ENCODE data around the gene SGMS1.

The SGMS1 gene

DNA sequence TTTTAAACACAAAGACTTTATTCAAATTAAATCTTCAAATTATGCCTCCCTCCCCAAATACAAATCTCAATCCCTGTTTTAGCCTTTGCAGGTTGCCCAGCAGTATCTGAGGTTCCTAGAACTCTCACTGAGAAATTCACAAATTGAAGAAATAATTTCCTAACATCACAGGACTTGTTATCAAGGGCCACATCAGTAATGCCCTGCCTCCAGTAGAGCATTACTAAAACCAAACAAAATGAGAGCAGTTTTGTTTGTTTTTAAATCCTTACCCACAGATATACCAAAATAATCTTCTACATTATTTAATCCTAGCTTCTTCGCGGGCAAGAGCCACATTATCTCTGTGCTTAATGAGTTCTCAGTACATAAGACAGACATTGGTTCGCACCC lies 152.2 kb downstream of the SGMS1 start:
- ATAC-seq, result no peak
- TF ChIP-seq, protein P1, sequence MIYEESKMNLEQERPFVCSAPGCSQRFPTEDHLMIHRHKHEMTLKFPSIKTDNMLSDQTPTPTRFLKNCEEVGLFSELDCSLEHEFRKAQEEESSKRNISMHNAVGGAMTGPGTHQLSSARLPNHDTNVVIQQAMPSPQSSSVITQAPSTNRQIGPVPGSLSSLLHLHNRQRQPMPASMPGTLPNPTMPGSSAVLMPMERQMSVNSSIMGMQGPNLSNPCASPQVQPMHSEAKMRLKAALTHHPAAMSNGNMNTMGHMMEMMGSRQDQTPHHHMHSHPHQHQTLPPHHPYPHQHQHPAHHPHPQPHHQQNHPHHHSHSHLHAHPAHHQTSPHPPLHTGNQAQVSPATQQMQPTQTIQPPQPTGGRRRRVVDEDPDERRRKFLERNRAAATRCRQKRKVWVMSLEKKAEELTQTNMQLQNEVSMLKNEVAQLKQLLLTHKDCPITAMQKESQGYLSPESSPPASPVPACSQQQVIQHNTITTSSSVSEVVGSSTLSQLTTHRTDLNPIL (CRISPR knock-in tag; IDR thresholded peaks at IDR 0.05; ENCODE audit: low read depth), result no peak
- no peak for TF ChIP-seq ZNF8 (CRISPR knock-in tag; IDR thresholded peaks at IDR 0.05)
- no peak for TF ChIP-seq OSR1 (CRISPR knock-in tag; IDR thresholded peaks at IDR 0.05)
- TF ChIP-seq RARB (CRISPR knock-in tag; IDR thresholded peaks at IDR 0.05), result no peak
- TF ChIP-seq SNAI2 (CRISPR knock-in tag; IDR thresholded peaks at IDR 0.05), result no peak
- no peak for TF ChIP-seq ZNF70 (CRISPR knock-in tag; IDR thresholded peaks at IDR 0.05)
- no peak for TF ChIP-seq GLIS3 (CRISPR knock-in tag; IDR thresholded peaks at IDR 0.05)
- no peak for TF ChIP-seq ESRRG (CRISPR knock-in tag; IDR thresholded peaks at IDR 0.05)
- no peak for TF ChIP-seq PPARA (CRISPR knock-in tag; IDR thresholded peaks at IDR 0.05; ENCODE audit: borderline replicate concordance)
- TF ChIP-seq ZC3H10 (CRISPR knock-in tag; IDR thresholded peaks at IDR 0.05), result no peak
- TF ChIP-seq BACH2 (CRISPR knock-in tag; IDR thresholded peaks at IDR 0.05; ENCODE audit: borderline replicate concordance), result no peak
- TF ChIP-seq, protein P2, sequence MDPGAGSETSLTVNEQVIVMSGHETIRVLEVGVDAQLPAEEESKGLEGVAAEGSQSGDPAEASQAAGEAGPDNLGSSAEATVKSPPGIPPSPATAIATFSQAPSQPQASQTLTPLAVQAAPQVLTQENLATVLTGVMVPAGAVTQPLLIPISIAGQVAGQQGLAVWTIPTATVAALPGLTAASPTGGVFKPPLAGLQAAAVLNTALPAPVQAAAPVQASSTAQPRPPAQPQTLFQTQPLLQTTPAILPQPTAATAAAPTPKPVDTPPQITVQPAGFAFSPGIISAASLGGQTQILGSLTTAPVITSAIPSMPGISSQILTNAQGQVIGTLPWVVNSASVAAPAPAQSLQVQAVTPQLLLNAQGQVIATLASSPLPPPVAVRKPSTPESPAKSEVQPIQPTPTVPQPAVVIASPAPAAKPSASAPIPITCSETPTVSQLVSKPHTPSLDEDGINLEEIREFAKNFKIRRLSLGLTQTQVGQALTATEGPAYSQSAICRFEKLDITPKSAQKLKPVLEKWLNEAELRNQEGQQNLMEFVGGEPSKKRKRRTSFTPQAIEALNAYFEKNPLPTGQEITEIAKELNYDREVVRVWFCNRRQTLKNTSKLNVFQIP (CRISPR knock-in tag; IDR thresholded peaks at IDR 0.05; ENCODE audit: borderline replicate concordance, low read depth), result no peak
- no peak for TF ChIP-seq ARNTL (CRISPR knock-in tag; IDR thresholded peaks at IDR 0.05; ENCODE audit: borderline replicate concordance, low read depth)
- TF ChIP-seq ZFP30 (CRISPR knock-in tag; IDR thresholded peaks at IDR 0.05), result no peak
- TF ChIP-seq, protein P3, sequence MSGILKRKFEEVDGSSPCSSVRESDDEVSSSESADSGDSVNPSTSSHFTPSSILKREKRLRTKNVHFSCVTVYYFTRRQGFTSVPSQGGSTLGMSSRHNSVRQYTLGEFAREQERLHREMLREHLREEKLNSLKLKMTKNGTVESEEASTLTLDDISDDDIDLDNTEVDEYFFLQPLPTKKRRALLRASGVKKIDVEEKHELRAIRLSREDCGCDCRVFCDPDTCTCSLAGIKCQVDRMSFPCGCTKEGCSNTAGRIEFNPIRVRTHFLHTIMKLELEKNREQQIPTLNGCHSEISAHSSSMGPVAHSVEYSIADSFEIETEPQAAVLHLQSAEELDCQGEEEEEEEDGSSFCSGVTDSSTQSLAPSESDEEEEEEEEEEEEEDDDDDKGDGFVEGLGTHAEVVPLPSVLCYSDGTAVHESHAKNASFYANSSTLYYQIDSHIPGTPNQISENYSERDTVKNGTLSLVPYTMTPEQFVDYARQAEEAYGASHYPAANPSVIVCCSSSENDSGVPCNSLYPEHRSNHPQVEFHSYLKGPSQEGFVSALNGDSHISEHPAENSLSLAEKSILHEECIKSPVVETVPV (CRISPR knock-in tag; IDR thresholded peaks at IDR 0.05), result no peak
- TF ChIP-seq ZFP3 (CRISPR knock-in tag; IDR thresholded peaks at IDR 0.05), result no peak
- no peak for TF ChIP-seq ZNF565 (CRISPR knock-in tag; conservative IDR thresholded peaks at IDR 0.05; ENCODE audit: low read depth)
- no peak for TF ChIP-seq TOX (CRISPR knock-in tag; IDR thresholded peaks at IDR 0.05; ENCODE audit: borderline replicate concordance)
- no peak for TF ChIP-seq TCF4 (CRISPR knock-in tag; IDR thresholded peaks at IDR 0.05; ENCODE audit: borderline replicate concordance)
- no peak for TF ChIP-seq ISL1 (CRISPR knock-in tag; IDR thresholded peaks at IDR 0.05)

DNA sequence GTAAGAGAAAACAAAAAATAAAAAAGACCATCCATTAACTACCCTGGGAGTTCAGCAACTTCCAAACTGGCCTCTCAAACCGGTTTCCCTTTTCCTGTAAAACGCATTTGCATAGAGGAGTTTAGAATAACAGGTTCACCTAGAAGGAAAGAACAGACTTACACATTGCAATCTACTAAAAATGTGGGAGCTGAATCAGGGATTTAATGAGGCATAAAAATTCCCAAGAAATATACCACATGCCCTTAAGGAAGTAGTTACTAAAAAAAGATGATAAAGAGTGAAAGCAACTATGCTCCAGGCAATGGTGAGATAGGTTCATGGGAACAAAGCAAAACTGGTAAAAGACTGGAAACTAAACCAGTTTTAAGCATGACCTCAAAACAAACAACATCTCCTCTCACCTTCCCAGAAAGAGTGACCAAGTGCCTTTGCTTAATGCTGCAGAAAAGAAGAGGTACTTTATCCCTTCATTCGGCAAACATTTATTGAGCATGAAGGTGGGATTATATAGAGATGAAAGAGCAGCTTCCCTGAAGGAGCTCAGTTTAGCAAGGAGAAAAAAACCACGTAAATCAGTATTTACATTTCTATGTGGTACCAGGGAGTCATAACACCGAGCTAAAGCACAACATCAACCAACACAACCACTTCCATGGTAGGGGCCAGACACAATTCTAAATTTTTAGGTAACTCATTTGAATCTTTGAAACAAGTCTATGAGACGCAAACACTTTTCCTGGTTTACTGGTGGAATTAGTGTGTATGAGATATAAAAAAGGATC lies 152.8 kb downstream of the SGMS1 start:
- ATAC-seq, result no peak

DNA sequence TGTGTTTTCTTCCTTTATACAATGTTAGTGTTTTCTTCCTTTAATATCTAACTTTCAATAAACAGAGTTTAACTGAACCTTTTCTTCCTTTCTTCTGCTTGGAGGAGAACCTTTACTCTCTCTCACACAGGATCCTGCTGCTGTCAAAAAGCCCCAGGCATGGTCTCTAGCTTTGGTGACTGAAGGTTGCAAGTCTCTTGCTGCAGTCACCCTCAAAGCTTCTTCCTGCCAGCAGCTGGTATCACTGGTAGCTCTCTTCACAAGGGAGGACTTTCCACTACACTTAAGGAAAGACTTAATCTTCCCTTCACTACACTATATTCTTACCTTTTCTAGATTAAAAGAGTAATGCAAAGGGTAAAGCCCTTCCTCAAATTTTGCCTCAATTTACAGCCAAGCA lies 153.4 kb downstream of the SGMS1 start:
- TF ChIP-seq ZFP30 (CRISPR knock-in tag; IDR thresholded peaks at IDR 0.05) (no peak), TCF4 (CRISPR knock-in tag; IDR thresholded peaks at IDR 0.05; ENCODE audit: borderline replicate concordance) (no peak), ZFP3 (CRISPR knock-in tag; IDR thresholded peaks at IDR 0.05) (no peak), RARB (CRISPR knock-in tag; IDR thresholded peaks at IDR 0.05) (no peak), SNAI2 (CRISPR knock-in tag; IDR thresholded peaks at IDR 0.05) (no peak), ARNTL (CRISPR knock-in tag; IDR thresholded peaks at IDR 0.05; ENCODE audit: borderline replicate concordance, low read depth) (no peak)
- TF ChIP-seq, protein P4, sequence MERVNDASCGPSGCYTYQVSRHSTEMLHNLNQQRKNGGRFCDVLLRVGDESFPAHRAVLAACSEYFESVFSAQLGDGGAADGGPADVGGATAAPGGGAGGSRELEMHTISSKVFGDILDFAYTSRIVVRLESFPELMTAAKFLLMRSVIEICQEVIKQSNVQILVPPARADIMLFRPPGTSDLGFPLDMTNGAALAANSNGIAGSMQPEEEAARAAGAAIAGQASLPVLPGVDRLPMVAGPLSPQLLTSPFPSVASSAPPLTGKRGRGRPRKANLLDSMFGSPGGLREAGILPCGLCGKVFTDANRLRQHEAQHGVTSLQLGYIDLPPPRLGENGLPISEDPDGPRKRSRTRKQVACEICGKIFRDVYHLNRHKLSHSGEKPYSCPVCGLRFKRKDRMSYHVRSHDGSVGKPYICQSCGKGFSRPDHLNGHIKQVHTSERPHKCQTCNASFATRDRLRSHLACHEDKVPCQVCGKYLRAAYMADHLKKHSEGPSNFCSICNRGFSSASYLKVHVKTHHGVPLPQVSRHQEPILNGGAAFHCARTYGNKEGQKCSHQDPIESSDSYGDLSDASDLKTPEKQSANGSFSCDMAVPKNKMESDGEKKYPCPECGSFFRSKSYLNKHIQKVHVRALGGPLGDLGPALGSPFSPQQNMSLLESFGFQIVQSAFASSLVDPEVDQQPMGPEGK (CRISPR knock-in tag; IDR thresholded peaks at IDR 0.05; ENCODE audit: borderline replicate concordance), result no peak
- TF ChIP-seq, protein P5, sequence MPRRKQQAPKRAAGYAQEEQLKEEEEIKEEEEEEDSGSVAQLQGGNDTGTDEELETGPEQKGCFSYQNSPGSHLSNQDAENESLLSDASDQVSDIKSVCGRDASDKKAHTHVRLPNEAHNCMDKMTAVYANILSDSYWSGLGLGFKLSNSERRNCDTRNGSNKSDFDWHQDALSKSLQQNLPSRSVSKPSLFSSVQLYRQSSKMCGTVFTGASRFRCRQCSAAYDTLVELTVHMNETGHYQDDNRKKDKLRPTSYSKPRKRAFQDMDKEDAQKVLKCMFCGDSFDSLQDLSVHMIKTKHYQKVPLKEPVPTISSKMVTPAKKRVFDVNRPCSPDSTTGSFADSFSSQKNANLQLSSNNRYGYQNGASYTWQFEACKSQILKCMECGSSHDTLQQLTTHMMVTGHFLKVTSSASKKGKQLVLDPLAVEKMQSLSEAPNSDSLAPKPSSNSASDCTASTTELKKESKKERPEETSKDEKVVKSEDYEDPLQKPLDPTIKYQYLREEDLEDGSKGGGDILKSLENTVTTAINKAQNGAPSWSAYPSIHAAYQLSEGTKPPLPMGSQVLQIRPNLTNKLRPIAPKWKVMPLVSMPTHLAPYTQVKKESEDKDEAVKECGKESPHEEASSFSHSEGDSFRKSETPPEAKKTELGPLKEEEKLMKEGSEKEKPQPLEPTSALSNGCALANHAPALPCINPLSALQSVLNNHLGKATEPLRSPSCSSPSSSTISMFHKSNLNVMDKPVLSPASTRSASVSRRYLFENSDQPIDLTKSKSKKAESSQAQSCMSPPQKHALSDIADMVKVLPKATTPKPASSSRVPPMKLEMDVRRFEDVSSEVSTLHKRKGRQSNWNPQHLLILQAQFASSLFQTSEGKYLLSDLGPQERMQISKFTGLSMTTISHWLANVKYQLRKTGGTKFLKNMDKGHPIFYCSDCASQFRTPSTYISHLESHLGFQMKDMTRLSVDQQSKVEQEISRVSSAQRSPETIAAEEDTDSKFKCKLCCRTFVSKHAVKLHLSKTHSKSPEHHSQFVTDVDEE (CRISPR knock-in tag; IDR thresholded peaks at IDR 0.05), result no peak
- no peak for ATAC-seq

More for the DNA sequence above, 152.8 kb downstream of the SGMS1 start:
- TF ChIP-seq TOX (CRISPR knock-in tag; IDR thresholded peaks at IDR 0.05; ENCODE audit: borderline replicate concordance) (no peak), TCF4 (CRISPR knock-in tag; IDR thresholded peaks at IDR 0.05; ENCODE audit: borderline replicate concordance) (no peak)
- TF ChIP-seq, protein P2 (CRISPR knock-in tag; IDR thresholded peaks at IDR 0.05; ENCODE audit: borderline replicate concordance, low read depth), result no peak

Measured in SK-N-SH treated with all-trans-retinoic acid at 6 μM for 48 hours (cell line).